Thoracic aorta (tissue), 2 donors: Measurements from ENCODE around the gene PI3. TPM values are rescaled to one million over a fixed set of nuclear protein-coding genes. Genes with fewer than 3 reads are reported as not detected.

Experiments used
- ATAC-seq: fragments of 150-250 bp; one replicate; pipeline ENCODE4 v1.8.0; 2017; ENCODE audit warnings: low read depth; ENCODE audit not compliant: insufficient number of reproducible peaks, low FRiP score
- DNase-seq: peaks from one replicate; pipeline ENCODE4 v3.0.0-alpha.2; 2020; ENCODE audit warnings: low spot score
- H3K27ac ChIP-seq, 2 donors: fragments of 200-600 bp; sonication (generic); 1 replicate in 1 of 2; 2 replicates in 1 of 2; pipeline ENCODE4 v1.5.1; 2016; ENCODE audit warnings: mild to moderate bottlenecking in 2 of 2, moderate library complexity in 2 of 2
- H3K27me3 ChIP-seq: fragments of 200-600 bp; sonication (generic); replicated peaks from 2 replicates; pipeline ENCODE4 v1.6.0; 2016; ENCODE audit warnings: mild to moderate bottlenecking; ENCODE audit not compliant: insufficient read depth
- H3K36me3 ChIP-seq: fragments of 200-600 bp; sonication (generic); one replicate; pipeline ENCODE4 v1.5.1; 2016
- H3K4me1 ChIP-seq, 2 donors: fragments of 200-600 bp; sonication (generic); 1 replicate in 1 of 2; 2 replicates in 1 of 2; pipeline versions ENCODE4 v1.5.1 to v1.6.0; 2016; ENCODE audit warnings: low read depth in 2 of 2, mild to moderate bottlenecking in 1 of 2; ENCODE audit not compliant: control insufficient read depth in 1 of 2
- H3K4me3 ChIP-seq: fragments of 200-600 bp; sonication (generic); 2 replicates; pipeline ENCODE4 v1.5.1; 2016; ENCODE audit warnings: mild to moderate bottlenecking
- H3K9me3 ChIP-seq: fragments of 200-600 bp; sonication (generic); 2 replicates; pipeline ENCODE4 v1.5.1; 2016
- CTCF ChIP-seq: fragments of 200-600 bp; sonication (generic); IDR thresholded peaks from one replicate; pipeline ENCODE4 v1.5.1; 2019; ENCODE audit warnings: antibody characterized with exemption
- total RNA-seq, 2 donors: library from RNA; depleted of rRNA; stranded (reverse); fragments of >200 nt; gene quantifications; one replicate each; pipeline versions ENCODE4 v1.1.0 to v1.2.3, GENCODE V29; 2016

PI3 gene
- total RNA-seq, 2 donors from 2014 or later = not detected

GRCh38 chr20:45206725-45207124, 32.0 kb downstream of the PI3 start, which contains the start of gene SEMG1:
Gene SEMG1 (plus strand): TSS chr20:45207033. CDS start chr20:45207054, 21 bp downstream.
- DNase-seq (no peak), ATAC-seq (no peak)
- Histone ChIP-seq H3K27ac (no peak within 1 kb of the TSS), H3K4me3 (no peak within 1 kb of the TSS), H3K27me3 (peaks cover 4% of the 10 kb centered on the region), H3K4me1 (no peaks in the 10 kb centered on the region), H3K36me3 (no peaks in the 10 kb centered on the region), H3K9me3 (no peaks in the 10 kb centered on the region)
- no peak for TF ChIP-seq CTCF

- no peak overlapping the region for H3K4me3 ChIP-seq
- DNase-seq = no peak
Observed at GRCh38 chr20:45209924-45210323, 35.2 kb downstream of the PI3 start.

GRCh38 chr20:45211569-45212474, 37.1 kb downstream of the PI3 start:
- Histone ChIP-seq H3K27me3 (peaks cover 3% of the 10 kb centered on the region), H3K36me3 (no peaks in the 10 kb centered on the region), H3K4me3 (no peak overlapping the region), H3K27ac (no peak overlapping the region), H3K4me1 (no peaks in the 10 kb centered on the region), H3K9me3 (no peaks in the 10 kb centered on the region)
- no peak for TF ChIP-seq CTCF
- no peak for DNase-seq
- ATAC-seq = no peak

More at GRCh38 chr20:45209924-45210323, 35.2 kb downstream of the PI3 start:
- H3K36me3 ChIP-seq = no peaks in the 10 kb centered on the region
- H3K27ac ChIP-seq = no peak overlapping the region
- H3K9me3 ChIP-seq = no peaks in the 10 kb centered on the region
- peaks cover 4% of the 10 kb centered on the region for H3K27me3 ChIP-seq
- no peak for ATAC-seq
- TF ChIP-seq CTCF = no peak
- H3K4me1 ChIP-seq = no peaks in the 10 kb centered on the region

- no peaks in the 10 kb centered on the region for H3K27me3 ChIP-seq
- no peaks in the 10 kb centered on the region for H3K9me3 ChIP-seq
- H3K4me3 ChIP-seq = no peak overlapping the region
- TF ChIP-seq CTCF = no peak
- H3K4me1 ChIP-seq = no peaks in the 10 kb centered on the region
- DNase-seq (no peak), ATAC-seq (no peak)
- H3K36me3 ChIP-seq = no peaks in the 10 kb centered on the region
- H3K27ac ChIP-seq = no peak overlapping the region
Observed at GRCh38 chr20:45212836-45213235, 38.1 kb downstream of the PI3 start.

GRCh38 chr20:45218124-45218523, 43.4 kb downstream of the PI3 start:
- H3K27me3 ChIP-seq = no peaks in the 10 kb centered on the region
- H3K4me3 ChIP-seq = no peak overlapping the region
- no peak overlapping the region for H3K27ac ChIP-seq
- H3K4me1 ChIP-seq = no peaks in the 10 kb centered on the region
- TF ChIP-seq CTCF = no peak
- H3K36me3 ChIP-seq = no peaks in the 10 kb centered on the region
- ATAC-seq (no peak), DNase-seq (no peak)
- H3K9me3 ChIP-seq = no peaks in the 10 kb centered on the region
